OCI-LY3 (cell line): ENCODE data around the gene COMMD2.
A peak's percentile ranks its signal among the peaks of the same experiment; 100 is the strongest.

Experiments
- H2AFZ ChIP-seq: fragments of 200-600, 300-600 bp; shearing (Covaris generic); 2 replicates; pipeline ENCODE4 v1.6.0; 2014; ENCODE audit warnings: antibody characterized with exemption, low read depth, low read length
- H3K27ac ChIP-seq: fragments of 200-600, 300-600 bp; sonication (generic); 2 replicates; pipeline ENCODE4 v1.5.1; 2014; ENCODE audit warnings: mild to moderate bottlenecking, low read length, moderate library complexity, mixed read lengths
- H3K27me3 ChIP-seq: fragments of 200-600, 300-600 bp; sonication (generic); 2 replicates; pipeline ENCODE4 v1.6.1; 2014; ENCODE audit warnings: low read depth, low read length, mixed read lengths
- H3K36me3 ChIP-seq: fragments of 200-600, 300-600 bp; sonication (generic); replicated peaks from 2 replicates; pipeline ENCODE3; 2014; ENCODE audit warnings: low read depth, low read length, mixed read lengths
- H3K4me1 ChIP-seq: fragments of 300-600, 200-600 bp; sonication (generic); 2 replicates; pipeline ENCODE4 v1.6.1; 2014; ENCODE audit warnings: low read length, mixed read lengths
- H3K4me2 ChIP-seq: fragments of 200-600, 300-600 bp; sonication (generic); 2 replicates; pipeline ENCODE4 v1.6.1; 2014; ENCODE audit warnings: low read length, mixed read lengths
- H3K4me3 ChIP-seq: fragments of 300-600, 200-600 bp; sonication (generic); 2 replicates; pipeline ENCODE4 v1.5.1; 2014; ENCODE audit warnings: antibody characterized with exemption, mild to moderate bottlenecking, low read length, moderate library complexity
- H3K79me2 ChIP-seq: fragments of 300-600, 200-600 bp; shearing (Covaris generic); 2 replicates; pipeline ENCODE4 v1.6.1; 2014; ENCODE audit warnings: mild to moderate bottlenecking, low read length, mixed read lengths
- H3K9ac ChIP-seq: fragments of 300-600, 200-600 bp; shearing (Covaris generic); 2 replicates; pipeline ENCODE4 v1.6.0; 2014; ENCODE audit warnings: mild to moderate bottlenecking, low read length, moderate library complexity
- H3K9me3 ChIP-seq: fragments of 200-600, 300-600 bp; shearing (Covaris generic); 2 replicates; pipeline ENCODE4 v1.6.1; 2014; ENCODE audit warnings: low read length, mixed read lengths; ENCODE audit not compliant: insufficient read depth
- H4K20me1 ChIP-seq: fragments of 200-600, 300-600 bp; sonication (generic); 2 replicates; pipeline ENCODE4 v1.6.1; 2016; ENCODE audit warnings: low read length, mixed read lengths; ENCODE audit not compliant: insufficient read depth
- EZH2phosphoT487 ChIP-seq: fragments of 200-600 bp; shearing (Covaris generic); IDR thresholded peaks from 2 replicates; pipeline ENCODE4 v1.6.1; 2018; ENCODE audit warnings: antibody characterized with exemption, mixed run types, low read depth
- TF ChIP-seq, protein P1 (sequence below): fragments of 200-600, 300-600 bp; sonication (generic); IDR thresholded peaks from 2 replicates; pipeline ENCODE4 v1.5.1; 2014; ENCODE audit warnings: antibody characterized with exemption, low read length, low read depth

The COMMD2 gene

DNA sequence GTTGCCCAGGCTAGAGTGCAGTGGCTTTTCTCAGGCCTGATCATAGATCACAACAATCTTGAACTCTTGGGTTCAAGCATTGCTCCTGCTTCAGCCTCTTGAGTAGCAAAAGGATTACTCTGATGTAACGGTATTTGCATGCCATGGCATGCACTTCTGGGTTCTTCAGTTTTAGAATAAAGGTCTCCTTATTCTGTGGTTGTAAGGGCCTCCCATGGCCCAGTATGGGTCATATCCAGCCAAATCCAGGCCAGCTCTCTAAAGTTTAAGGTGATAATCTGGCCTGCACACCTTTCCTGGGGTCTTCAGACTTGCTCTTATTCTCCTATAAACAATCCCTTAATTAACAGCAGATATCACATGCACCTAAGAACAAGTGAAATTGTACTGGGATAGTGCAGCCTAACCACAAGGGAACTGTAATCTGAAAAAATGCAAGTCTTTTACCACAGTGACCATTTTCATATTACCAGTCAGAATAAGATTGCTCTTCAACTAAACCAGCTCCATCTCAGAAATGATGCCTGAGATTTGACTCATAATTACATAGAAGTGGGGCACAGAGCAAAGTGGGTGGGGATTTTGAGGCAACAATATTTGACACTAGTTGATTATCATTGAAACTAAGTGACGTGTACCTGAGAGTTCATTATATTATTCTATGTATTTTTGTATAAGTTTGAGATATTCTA is 25.4 kb downstream of the COMMD2 start:
- Histone ChIP-seq H3K36me3 (no peaks in the 10 kb centered on the region), H4K20me1 (no peaks in the 10 kb centered on the region), H3K4me2 (peak overlapping the region; percentile 49), H3K4me3 (no peak overlapping the region), H3K4me1 (peaks cover 20% of the 10 kb centered on the region), H2AFZ (no peak overlapping the region), H3K27me3 (no peaks in the 10 kb centered on the region; the same call in 1 of the 2 replicates), H3K79me2 (no peaks in the 10 kb centered on the region), H3K9me3 (no peaks in the 10 kb centered on the region), H3K27ac (0 out of 2 replicates have a peak overlapping the region, but pooled peaks have one; percentile 12), H3K9ac (no peak overlapping the region)
- TF ChIP-seq, protein P1, sequence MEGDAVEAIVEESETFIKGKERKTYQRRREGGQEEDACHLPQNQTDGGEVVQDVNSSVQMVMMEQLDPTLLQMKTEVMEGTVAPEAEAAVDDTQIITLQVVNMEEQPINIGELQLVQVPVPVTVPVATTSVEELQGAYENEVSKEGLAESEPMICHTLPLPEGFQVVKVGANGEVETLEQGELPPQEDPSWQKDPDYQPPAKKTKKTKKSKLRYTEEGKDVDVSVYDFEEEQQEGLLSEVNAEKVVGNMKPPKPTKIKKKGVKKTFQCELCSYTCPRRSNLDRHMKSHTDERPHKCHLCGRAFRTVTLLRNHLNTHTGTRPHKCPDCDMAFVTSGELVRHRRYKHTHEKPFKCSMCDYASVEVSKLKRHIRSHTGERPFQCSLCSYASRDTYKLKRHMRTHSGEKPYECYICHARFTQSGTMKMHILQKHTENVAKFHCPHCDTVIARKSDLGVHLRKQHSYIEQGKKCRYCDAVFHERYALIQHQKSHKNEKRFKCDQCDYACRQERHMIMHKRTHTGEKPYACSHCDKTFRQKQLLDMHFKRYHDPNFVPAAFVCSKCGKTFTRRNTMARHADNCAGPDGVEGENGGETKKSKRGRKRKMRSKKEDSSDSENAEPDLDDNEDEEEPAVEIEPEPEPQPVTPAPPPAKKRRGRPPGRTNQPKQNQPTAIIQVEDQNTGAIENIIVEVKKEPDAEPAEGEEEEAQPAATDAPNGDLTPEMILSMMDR = no peak
- TF ChIP-seq EZH2phosphoT487 = no peak

DNA sequence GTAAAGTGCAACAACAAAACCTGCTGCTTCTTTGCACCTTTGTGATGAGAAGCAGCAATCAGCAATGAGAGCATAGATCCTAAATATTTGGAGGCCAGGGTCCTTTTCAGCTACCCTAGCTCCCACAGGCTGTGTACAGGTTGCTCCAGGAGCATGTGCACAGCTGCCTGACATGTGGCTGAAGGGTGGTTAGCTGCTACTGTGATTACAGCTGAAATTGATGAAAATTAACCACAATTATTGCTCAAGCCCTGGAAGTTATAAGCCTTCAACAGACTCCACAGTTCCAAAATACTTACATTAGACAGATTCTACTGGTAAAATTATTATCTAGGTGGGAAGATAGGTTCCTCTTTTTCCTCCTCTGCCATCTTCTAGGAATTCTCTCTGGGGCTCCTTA is 28.5 kb downstream of the COMMD2 start:
- no peaks in the 10 kb centered on the region for H4K20me1 ChIP-seq
- H3K27ac ChIP-seq = no peak overlapping the region
- H3K36me3 ChIP-seq = no peaks in the 10 kb centered on the region
- TF ChIP-seq, protein P1 = no peak
- 0 out of 2 replicates have a peak, but pooled peaks cover 5% of the 10 kb centered on the region for H3K9me3 ChIP-seq
- peaks cover 20% of the 10 kb centered on the region for H3K4me1 ChIP-seq
- no peaks in the 10 kb centered on the region; the same call in 1 of the 2 replicates for H3K27me3 ChIP-seq
- H3K79me2 ChIP-seq = no peaks in the 10 kb centered on the region
- no peak overlapping the region for H3K4me3 ChIP-seq
- no peak overlapping the region for H3K4me2 ChIP-seq
- no peak overlapping the region for H2AFZ ChIP-seq
- H3K9ac ChIP-seq = no peak overlapping the region

DNA sequence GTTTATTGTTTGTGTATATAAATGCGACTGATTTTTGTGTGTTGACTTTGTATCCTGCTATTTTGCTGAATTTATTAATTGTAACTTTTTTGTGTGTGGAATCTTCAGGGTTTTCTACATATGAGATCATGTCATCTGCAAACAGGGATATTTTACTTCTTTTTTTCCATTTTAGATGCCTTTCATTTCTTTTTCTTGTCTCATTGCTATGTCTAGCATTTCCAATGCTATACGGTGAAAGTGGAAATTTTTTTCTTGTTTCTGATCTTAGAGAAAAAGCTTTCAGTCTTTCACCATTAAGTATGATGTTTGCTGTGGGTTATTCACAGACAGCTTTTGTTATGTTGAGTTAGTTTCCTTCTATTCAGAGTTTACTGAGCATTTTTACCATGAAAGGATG is 31.4 kb downstream of the COMMD2 start:
- H3K9me3 ChIP-seq = 0 out of 2 replicates have a peak, but pooled peaks cover 5% of the 10 kb centered on the region
- no peaks in the 10 kb centered on the region for H3K36me3 ChIP-seq
- no peaks in the 10 kb centered on the region for H3K79me2 ChIP-seq
- H3K4me3 ChIP-seq = no peak overlapping the region
- no peak overlapping the region for H3K27ac ChIP-seq
- TF ChIP-seq, protein P1 = no peak
- no peak for TF ChIP-seq EZH2phosphoT487
- H3K4me1 ChIP-seq = 0 out of 2 replicates have a peak, but pooled peaks cover 4% of the 10 kb centered on the region
- no peaks in the 10 kb centered on the region for H4K20me1 ChIP-seq
- H3K4me2 ChIP-seq = no peak overlapping the region
- H3K27me3 ChIP-seq = no peaks in the 10 kb centered on the region; the same call in 1 of the 2 replicates
- H2AFZ ChIP-seq = no peak overlapping the region
- H3K9ac ChIP-seq = no peak overlapping the region

DNA sequence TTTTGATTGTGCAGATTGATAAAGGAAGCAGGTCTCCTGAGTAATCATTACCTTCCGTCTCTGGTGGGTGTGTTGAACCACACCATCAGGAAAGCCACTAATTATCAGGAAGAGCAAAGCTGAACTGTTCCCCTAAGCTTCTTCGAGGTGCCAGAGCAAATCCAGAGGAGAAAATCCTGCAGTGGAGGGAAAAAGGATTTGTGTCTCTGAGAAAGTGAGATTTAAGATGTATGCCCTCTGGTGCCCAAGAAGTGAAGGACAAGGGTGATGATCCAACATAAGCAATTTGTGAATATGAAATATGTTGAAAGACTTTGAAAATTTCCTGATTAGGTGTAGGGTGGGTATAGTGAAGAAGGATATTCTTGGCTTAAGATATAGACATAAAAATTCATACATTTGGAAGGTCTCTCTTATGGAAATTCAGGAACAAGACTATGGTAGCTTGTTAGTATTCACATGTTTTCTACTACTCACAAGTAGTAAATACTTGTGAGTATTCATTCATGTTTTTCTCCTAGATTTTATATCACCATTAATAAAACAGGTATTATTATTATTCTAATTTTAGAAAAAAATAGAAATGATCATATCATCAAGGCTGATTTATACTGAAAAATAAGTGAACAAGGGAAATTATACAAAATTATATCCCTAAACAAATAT is 34.8 kb downstream of the COMMD2 start:
- Histone ChIP-seq H3K36me3 (no peaks in the 10 kb centered on the region), H3K4me3 (peak overlapping the region; percentile 76), H4K20me1 (no peaks in the 10 kb centered on the region), H3K27ac (no peak overlapping the region), H3K4me1 (0 out of 2 replicates have a peak, but pooled peaks cover 4% of the 10 kb centered on the region), H3K79me2 (no peaks in the 10 kb centered on the region), H3K4me2 (peak overlapping the region; percentile 91), H2AFZ (peak overlapping the region; percentile 94), H3K9me3 (0 out of 2 replicates have a peak, but pooled peaks cover 5% of the 10 kb centered on the region), H3K9ac (peak overlapping the region; percentile 54), H3K27me3 (no peaks in the 10 kb centered on the region)
- no peak for TF ChIP-seq EZH2phosphoT487
- TF ChIP-seq, protein P1 = peak; percentile 89
